Measurements from ENCODE around the gene CATSPER3.

DNA sequence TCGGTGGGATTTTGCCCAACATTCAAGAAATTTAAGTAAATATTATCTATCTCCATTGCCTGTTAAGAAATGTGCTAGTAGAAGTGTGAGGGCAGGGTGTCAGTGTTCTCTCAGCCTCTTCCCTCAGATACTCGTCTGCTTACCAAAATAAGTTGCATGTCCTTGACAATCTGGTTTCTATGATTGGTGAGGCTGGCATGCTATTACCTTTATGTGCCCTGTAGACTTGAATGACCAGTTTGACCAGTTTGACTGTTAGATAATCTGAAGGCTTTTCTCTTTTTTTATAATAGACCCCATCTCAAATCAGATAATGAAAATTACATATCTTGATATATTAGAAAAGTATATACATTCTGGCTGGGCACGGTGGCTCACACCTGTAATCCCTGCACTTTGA is 348 bp downstream of the CATSPER3 start:
- TF ChIP-seq, protein P1, sequence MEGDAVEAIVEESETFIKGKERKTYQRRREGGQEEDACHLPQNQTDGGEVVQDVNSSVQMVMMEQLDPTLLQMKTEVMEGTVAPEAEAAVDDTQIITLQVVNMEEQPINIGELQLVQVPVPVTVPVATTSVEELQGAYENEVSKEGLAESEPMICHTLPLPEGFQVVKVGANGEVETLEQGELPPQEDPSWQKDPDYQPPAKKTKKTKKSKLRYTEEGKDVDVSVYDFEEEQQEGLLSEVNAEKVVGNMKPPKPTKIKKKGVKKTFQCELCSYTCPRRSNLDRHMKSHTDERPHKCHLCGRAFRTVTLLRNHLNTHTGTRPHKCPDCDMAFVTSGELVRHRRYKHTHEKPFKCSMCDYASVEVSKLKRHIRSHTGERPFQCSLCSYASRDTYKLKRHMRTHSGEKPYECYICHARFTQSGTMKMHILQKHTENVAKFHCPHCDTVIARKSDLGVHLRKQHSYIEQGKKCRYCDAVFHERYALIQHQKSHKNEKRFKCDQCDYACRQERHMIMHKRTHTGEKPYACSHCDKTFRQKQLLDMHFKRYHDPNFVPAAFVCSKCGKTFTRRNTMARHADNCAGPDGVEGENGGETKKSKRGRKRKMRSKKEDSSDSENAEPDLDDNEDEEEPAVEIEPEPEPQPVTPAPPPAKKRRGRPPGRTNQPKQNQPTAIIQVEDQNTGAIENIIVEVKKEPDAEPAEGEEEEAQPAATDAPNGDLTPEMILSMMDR (IDR thresholded peaks at IDR 0.05) = no peak
- TF ChIP-seq POLR2A (IDR thresholded peaks at IDR 0.05) = no peak

Data from heart left ventricle (tissue), 13 donors.